Neural crest cell (in vitro differentiated cells): ENCODE data around the gene RYR2. TPM values are rescaled to one million over a fixed set of nuclear protein-coding genes. Genes with fewer than 3 reads are reported as not detected.

Experiments
- DNase-seq: peaks from one replicate; pipeline ENCODE4 v3.0.0; 2021; ENCODE audit warnings: low read depth, mixed read lengths, low spot score
- H3K27ac Mint-ChIP-seq: one replicate; pipeline ENCODE4 v1.8.0; 2021; ENCODE audit warnings: mild to moderate bottlenecking, mixed read lengths; ENCODE audit not compliant: unreplicated experiment
- H3K27me3 Mint-ChIP-seq: 2 replicates; pipeline ENCODE4 v1.8.0; 2021; ENCODE audit warnings: low read depth, mild to moderate bottlenecking, mixed read lengths
- H3K36me3 Mint-ChIP-seq: 2 replicates; pipeline ENCODE4 v1.8.0; 2021; ENCODE audit warnings: low read depth, mild to moderate bottlenecking, mixed read lengths
- H3K4me1 Mint-ChIP-seq: 2 replicates; pipeline ENCODE4 v1.8.0; 2021; ENCODE audit warnings: mixed read lengths
- H3K4me3 Mint-ChIP-seq: one replicate; pipeline ENCODE4 v1.8.0; 2021; ENCODE audit warnings: mild to moderate bottlenecking, mixed read lengths
- H3K9me3 Mint-ChIP-seq: 2 replicates; pipeline ENCODE4 v1.8.0; 2021; ENCODE audit warnings: mixed read lengths
- CTCF ChIP-seq: fragments of 200-600 bp; sonication (generic); conservative IDR thresholded peaks from 2 replicates; pipeline ENCODE4 v1.5.0; 2021; ENCODE audit warnings: antibody characterized with exemption, mild to moderate bottlenecking
- total RNA-seq: library from RNA; stranded (reverse); gene quantifications from 2 replicates; pipeline ENCODE4 v1.2.1, GENCODE V29; 2021

RYR2 gene
- total RNA-seq, 1 donor from 2014 or later, result 0.07 TPM

GRCh38 chr1:237867380-237867888, 825.5 kb downstream of the RYR2 start:
- DNase-seq, result no peak
- Mint-ChIP-seq H3K4me1 (peaks cover 8% of the 10 kb centered on the region), H3K27ac (no peak overlapping the region), H3K9me3 (peaks cover 4% of the 10 kb centered on the region), H3K36me3 (no peaks in the 10 kb centered on the region), H3K27me3 (no peaks in the 10 kb centered on the region), H3K4me3 (no peak overlapping the region)
- no peak for TF ChIP-seq CTCF

GRCh38 chr1:237868817-237869600, 827.0 kb downstream of the RYR2 start:
- no peak for DNase-seq
- H3K9me3 Mint-ChIP-seq, result peaks cover 4% of the 10 kb centered on the region
- H3K27ac Mint-ChIP-seq, result no peak overlapping the region
- H3K4me1 Mint-ChIP-seq, result peaks cover 19% of the 10 kb centered on the region
- no peak for TF ChIP-seq CTCF
- H3K4me3 Mint-ChIP-seq, result no peak overlapping the region
- no peaks in the 10 kb centered on the region for H3K27me3 Mint-ChIP-seq
- no peaks in the 10 kb centered on the region for H3K36me3 Mint-ChIP-seq

GRCh38 chr1:237873487-237874211, 831.7 kb downstream of the RYR2 start:
- H3K4me1 Mint-ChIP-seq, result peaks cover 21% of the 10 kb centered on the region
- no peak overlapping the region for H3K4me3 Mint-ChIP-seq
- no peak for TF ChIP-seq CTCF
- peak overlapping the region; percentile 66 for H3K27ac Mint-ChIP-seq
- no peak for DNase-seq
- peaks cover 4% of the 10 kb centered on the region for H3K9me3 Mint-ChIP-seq
- no peaks in the 10 kb centered on the region for H3K27me3 Mint-ChIP-seq
- no peaks in the 10 kb centered on the region for H3K36me3 Mint-ChIP-seq

- TF ChIP-seq CTCF, result no peak
- Mint-ChIP-seq H3K27me3 (no peaks in the 10 kb centered on the region), H3K4me3 (no peak overlapping the region), H3K4me1 (peaks cover 21% of the 10 kb centered on the region), H3K9me3 (peaks cover 4% of the 10 kb centered on the region), H3K27ac (no peak overlapping the region), H3K36me3 (no peaks in the 10 kb centered on the region)
- DNase-seq, result no peak
Observed at GRCh38 chr1:237875291-237875690, 833.3 kb downstream of the RYR2 start.

- Mint-ChIP-seq H3K36me3 (no peaks in the 10 kb centered on the region), H3K9me3 (no peaks in the 10 kb centered on the region), H3K27ac (no peak overlapping the region), H3K4me3 (no peak overlapping the region), H3K27me3 (no peaks in the 10 kb centered on the region), H3K4me1 (peaks cover 21% of the 10 kb centered on the region)
- no peak for DNase-seq
- no peak for TF ChIP-seq CTCF
Observed at GRCh38 chr1:237877631-237878030, 835.6 kb downstream of the RYR2 start.
